GM23248 (cell line): ENCODE measurements around the gene HDAC4. TPM values are rescaled to one million over a fixed set of nuclear protein-coding genes. Genes with fewer than 3 reads are reported as not detected.

ENCODE experiments used
- DNase-seq: peaks from one replicate; pipeline ENCODE4 v3.0.0-alpha.2; 2015
- H2AFZ ChIP-seq: fragments of 200-600 bp; sonication (generic); 2 replicates; pipeline ENCODE4 v1.6.1; 2016; ENCODE audit warnings: antibody characterized with exemption
- H3F3A ChIP-seq: fragments of 200-600 bp; sonication (generic); 2 replicates; pipeline ENCODE4 v1.6.1; 2016; ENCODE audit warnings: mild to moderate bottlenecking, antibody characterized with exemption, mixed run types; ENCODE audit not compliant: insufficient read depth
- H3K27ac ChIP-seq: fragments of 200-600 bp; sonication (generic); 2 replicates; pipeline ENCODE4 v1.5.1; 2016; ENCODE audit warnings: mild to moderate bottlenecking
- H3K27me3 ChIP-seq: fragments of 200-600 bp; sonication (generic); replicated peaks from 2 replicates; pipeline ENCODE4 v1.6.1; 2016; ENCODE audit warnings: mild to moderate bottlenecking; ENCODE audit not compliant: insufficient read depth
- H3K36me3 ChIP-seq: fragments of 200-600 bp; sonication (generic); 2 replicates; pipeline ENCODE4 v1.6.1; 2016; ENCODE audit warnings: low read depth, mild to moderate bottlenecking
- H3K4me1 ChIP-seq: fragments of 200-600 bp; sonication (generic); 2 replicates; pipeline ENCODE4 v1.6.1; 2016; ENCODE audit warnings: mild to moderate bottlenecking; ENCODE audit not compliant: insufficient read depth
- H3K4me2 ChIP-seq: fragments of 200-600 bp; sonication (generic); one replicate; pipeline ENCODE4 v1.6.1; 2016; ENCODE audit warnings: mild to moderate bottlenecking; ENCODE audit not compliant: unreplicated experiment
- H3K4me3 ChIP-seq: fragments of 200-600 bp; sonication (generic); 2 replicates; pipeline ENCODE4 v1.5.1; 2016; ENCODE audit warnings: mild to moderate bottlenecking
- H3K79me2 ChIP-seq: fragments of 200-600 bp; sonication (generic); 2 replicates; pipeline ENCODE4 v1.6.1; 2016; ENCODE audit warnings: mild to moderate bottlenecking; ENCODE audit not compliant: insufficient read depth
- H3K9ac ChIP-seq: fragments of 200-600 bp; sonication (generic); 2 replicates; pipeline ENCODE4 v1.6.1; 2016; ENCODE audit warnings: mild to moderate bottlenecking
- H3K9me2 ChIP-seq: fragments of 200-600 bp; sonication (generic); 2 replicates; pipeline ENCODE4 v1.6.1; 2016; ENCODE audit warnings: mixed run types, mild to moderate bottlenecking, moderate library complexity; ENCODE audit not compliant: insufficient read depth
- H3K9me3 ChIP-seq: fragments of 200-600 bp; sonication (generic); one replicate; pipeline ENCODE4 v1.6.1; 2017; ENCODE audit warnings: low read depth
- H4K20me1 ChIP-seq: fragments of 200-600 bp; sonication (generic); 2 replicates; pipeline ENCODE4 v1.6.0; 2016; ENCODE audit not compliant: insufficient read depth
- EZH2 ChIP-seq: fragments of 200-600 bp; sonication (generic); IDR thresholded peaks from 2 replicates; pipeline ENCODE4 v1.6.1; 2018; ENCODE audit warnings: antibody characterized with exemption, mild to moderate bottlenecking; ENCODE audit not compliant: insufficient read depth, poor library complexity, severe bottlenecking
- EZH2phosphoT487 ChIP-seq: fragments of 200-600 bp; sonication (generic); IDR thresholded peaks from 2 replicates; pipeline ENCODE4 v1.6.1; 2018; ENCODE audit warnings: antibody characterized with exemption, moderate library complexity, mild to moderate bottlenecking, low read depth; ENCODE audit not compliant: insufficient read depth
- WGBS, 2 experiments: methylation state at CpG; one replicate each; pipeline ENCODE4 v1.1.6; 2015 to 2017; ENCODE audit warnings: low lambda C conversion rate in 2 of 2, low coverage in 1 of 2; ENCODE audit errors: missing lambda C conversion rate in 2 of 2; 5-methylcytosine and 5-hydroxymethylcytosine counted together
- in situ Hi-C: fragments of 300-500 bp; cut with MboI; formaldehyde crosslinking; loops from 2 replicates; pipeline ENCODE4 v1.15.0; 2020
- polyA plus RNA-seq: library from polyadenylated mRNA; unstranded; fragments of >200 nt; fragmentation: Nextera tagmentation; extraction: Ambion mirVana; gene quantifications from 2 replicates; pipeline ENCODE4 v1.2.1, GENCODE V29; 2016
- total RNA-seq: library from RNA; depleted of rRNA; stranded (reverse); fragments of >200 nt; shearing (Covaris generic); gene quantifications from 2 replicates; pipeline ENCODE4 v1.2.3, GENCODE V29; 2014

HDAC4 gene
- total and polyA plus RNA-seq, 2 experiments from 2014 or later, result 2.1 to 6.3 TPM

DNA sequence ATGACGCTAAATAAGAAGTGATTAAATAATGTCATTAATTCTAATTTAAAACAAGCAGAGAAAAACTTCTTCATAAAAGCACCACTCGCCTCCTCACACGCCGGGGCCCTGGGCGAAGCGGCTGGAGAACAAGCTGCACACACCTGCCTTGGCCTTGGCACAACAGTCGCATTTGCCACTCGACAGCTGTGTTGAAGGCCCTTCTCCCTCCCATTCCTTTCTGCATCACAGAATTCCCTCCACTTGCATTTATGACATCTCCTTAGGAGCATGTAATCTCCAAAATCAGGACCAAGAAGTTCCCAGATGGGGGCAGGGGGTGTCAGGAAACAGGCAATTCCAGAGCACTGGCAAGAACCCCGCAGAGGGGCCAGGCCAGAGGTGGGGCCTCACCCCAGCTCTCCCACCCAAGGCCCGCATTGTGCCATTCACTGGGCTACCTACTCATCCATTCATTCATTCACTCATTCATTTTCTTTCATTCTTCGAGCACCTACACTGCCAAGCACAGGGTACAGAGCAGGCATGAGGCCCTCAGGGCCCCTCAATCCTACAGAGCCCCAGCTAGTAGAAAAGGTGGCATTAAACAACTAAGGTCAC is 6.4 kb downstream of the HDAC4 start:
- peaks cover 74% of the 10 kb centered on the region for H3K79me2 ChIP-seq
- TF ChIP-seq EZH2, result no peak
- TF ChIP-seq EZH2phosphoT487, result no peak
- H3K4me1 ChIP-seq, result peaks cover 13% of the 10 kb centered on the region
- no peaks in the 10 kb centered on the region for H3F3A ChIP-seq
- DNase-seq, result no peak
- no peaks in the 10 kb centered on the region for H3K9me3 ChIP-seq
- no peaks in the 10 kb centered on the region for H4K20me1 ChIP-seq
- H3K9ac ChIP-seq, result no peak overlapping the region
- no peaks in the 10 kb centered on the region for H3K36me3 ChIP-seq
- no peak overlapping the region for H2AFZ ChIP-seq
- WGBS, 2 experiments, result 89 to 90% methylated on average over 11 of the region's 11 CpGs
- no peak overlapping the region for H3K4me2 ChIP-seq
- in situ Hi-C loops, result no loop called here
- no peak overlapping the region for H3K27ac ChIP-seq
- no peak overlapping the region for H3K4me3 ChIP-seq
- H3K9me2 ChIP-seq, result no peaks in the 10 kb centered on the region
- no peaks in the 10 kb centered on the region for H3K27me3 ChIP-seq

- H3K4me3 ChIP-seq, result no peak overlapping the region
- peaks cover 69% of the 10 kb centered on the region for H3K79me2 ChIP-seq
- no peak overlapping the region for H3K4me2 ChIP-seq
- in situ Hi-C loops, result no loop called here
- DNase-seq, result peak; percentile 37
- no peak overlapping the region for H3K27ac ChIP-seq
- H3K9ac ChIP-seq, result no peak overlapping the region
- no peaks in the 10 kb centered on the region for H3K9me3 ChIP-seq
- TF ChIP-seq EZH2phosphoT487 (no peak), EZH2 (no peak)
- no peaks in the 10 kb centered on the region for H4K20me1 ChIP-seq
- H3K9me2 ChIP-seq, result no peaks in the 10 kb centered on the region
- no peaks in the 10 kb centered on the region for H3K36me3 ChIP-seq
- no peaks in the 10 kb centered on the region for H3F3A ChIP-seq
- no peak overlapping the region for H2AFZ ChIP-seq
- H3K4me1 ChIP-seq, result peaks cover 8% of the 10 kb centered on the region
- 52 to 55% methylated on average over 3 of the region's 3 CpGs for WGBS, 2 experiments
- no peaks in the 10 kb centered on the region for H3K27me3 ChIP-seq
These were observed 6.9 kb downstream of the HDAC4 start for GRCh38 chr2:239393941-239394340.

GRCh38 chr2:239393388-239393940 is 7.4 kb downstream of the HDAC4 start:
- no peaks in the 10 kb centered on the region for H4K20me1 ChIP-seq
- WGBS, 2 experiments, result 38 to 48% methylated on average over 6 to 7 of the region's 7 CpGs
- no peak overlapping the region for H3K27ac ChIP-seq
- H3K4me2 ChIP-seq, result no peak overlapping the region
- H3F3A ChIP-seq, result no peaks in the 10 kb centered on the region
- H3K9me2 ChIP-seq, result no peaks in the 10 kb centered on the region
- H3K27me3 ChIP-seq, result no peaks in the 10 kb centered on the region
- H2AFZ ChIP-seq, result no peak overlapping the region
- in situ Hi-C loops, result no loop called here
- H3K36me3 ChIP-seq, result no peaks in the 10 kb centered on the region
- DNase-seq, result peak; percentile 18
- TF ChIP-seq EZH2 (no peak), EZH2phosphoT487 (no peak)
- no peak overlapping the region for H3K9ac ChIP-seq
- H3K79me2 ChIP-seq, result peaks cover 65% of the 10 kb centered on the region
- no peaks in the 10 kb centered on the region for H3K9me3 ChIP-seq
- peaks cover 4% of the 10 kb centered on the region; the same call in 1 of the 2 replicates for H3K4me1 ChIP-seq
- H3K4me3 ChIP-seq, result no peak overlapping the region

GRCh38 chr2:239392688-239393387 is 8.0 kb downstream of the HDAC4 start:
- H3K36me3 ChIP-seq, result no peaks in the 10 kb centered on the region
- no peak overlapping the region for H3K27ac ChIP-seq
- TF ChIP-seq EZH2phosphoT487, result no peak
- TF ChIP-seq EZH2, result no peak
- DNase-seq, result no peak
- no peak overlapping the region for H3K4me2 ChIP-seq
- H3K9me3 ChIP-seq, result no peaks in the 10 kb centered on the region
- H3K79me2 ChIP-seq, result peaks cover 58% of the 10 kb centered on the region
- no peaks in the 10 kb centered on the region for H3F3A ChIP-seq
- no peaks in the 10 kb centered on the region for H3K9me2 ChIP-seq
- H3K4me3 ChIP-seq, result no peak overlapping the region
- no peak overlapping the region for H3K9ac ChIP-seq
- no peaks in the 10 kb centered on the region for H3K27me3 ChIP-seq
- no peaks in the 10 kb centered on the region for H4K20me1 ChIP-seq
- in situ Hi-C loops, result no loop called here
- H3K4me1 ChIP-seq, result peaks cover 4% of the 10 kb centered on the region; the same call in 1 of the 2 replicates
- H2AFZ ChIP-seq, result no peak overlapping the region
- 89 to 91% methylated on average over 12 to 14 of the region's 14 CpGs for WGBS, 2 experiments
